Fibroblast of the conjunctiva (primary cell): ENCODE data around the gene SPINK1.
A peak's percentile ranks its signal among the peaks of the same experiment; 100 is the strongest.
"Not testable (repeated sequence)": the region's sequence is repeated elsewhere in the genome, so short reads cannot be mapped to it uniquely, and the experiment has no call there.

Experiments
- DNase-seq: peaks from one replicate; pipeline ENCODE4 v3.0.0-alpha.2; 2010; ENCODE audit warnings: low read depth

Gene SPINK1

DNA sequence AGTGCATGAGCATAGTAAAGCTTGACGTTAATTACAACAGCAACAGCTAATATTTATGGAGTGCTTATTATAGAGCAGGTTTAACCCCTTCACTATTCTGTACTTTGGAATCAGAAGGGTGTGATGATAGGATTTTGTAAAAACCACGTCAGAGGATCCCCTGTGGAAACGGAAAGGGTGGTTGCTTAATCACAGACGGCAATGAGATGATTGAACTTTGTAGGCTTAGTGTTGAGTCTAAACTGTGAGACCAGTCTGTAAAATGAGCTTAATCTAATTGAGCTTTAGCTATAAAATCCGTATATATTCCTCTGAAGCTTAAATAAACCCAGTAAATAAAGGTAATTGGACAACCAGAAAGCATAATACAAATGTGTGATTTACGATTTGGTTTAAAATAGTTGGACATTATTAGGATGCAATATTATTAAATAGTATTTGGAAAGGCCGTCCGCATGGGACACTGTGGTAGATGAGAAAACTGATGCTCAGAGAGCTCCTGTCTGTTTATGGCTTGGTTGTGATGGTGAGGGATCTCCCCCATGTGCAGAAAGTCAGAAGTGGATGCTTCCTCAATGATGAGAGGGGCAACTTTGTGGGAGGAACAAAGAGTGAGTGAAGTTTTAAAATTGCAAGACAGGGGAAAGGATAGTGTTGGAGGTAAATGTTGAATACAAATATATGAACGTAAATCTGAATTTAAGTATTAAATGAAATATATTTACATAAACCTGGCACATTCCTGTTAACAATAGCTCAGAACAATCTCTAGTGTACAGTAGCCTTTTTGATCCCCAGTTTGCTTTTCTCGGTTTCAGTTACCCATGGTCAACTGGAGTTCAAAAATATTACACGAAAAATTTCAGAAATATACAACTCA lies 23.7 kb upstream of the SPINK1 start:
- no peak for DNase-seq

GRCh38 chr5:147854331-147854730 lies 22.9 kb upstream of the SPINK1 start:
- no peak for DNase-seq

DNA sequence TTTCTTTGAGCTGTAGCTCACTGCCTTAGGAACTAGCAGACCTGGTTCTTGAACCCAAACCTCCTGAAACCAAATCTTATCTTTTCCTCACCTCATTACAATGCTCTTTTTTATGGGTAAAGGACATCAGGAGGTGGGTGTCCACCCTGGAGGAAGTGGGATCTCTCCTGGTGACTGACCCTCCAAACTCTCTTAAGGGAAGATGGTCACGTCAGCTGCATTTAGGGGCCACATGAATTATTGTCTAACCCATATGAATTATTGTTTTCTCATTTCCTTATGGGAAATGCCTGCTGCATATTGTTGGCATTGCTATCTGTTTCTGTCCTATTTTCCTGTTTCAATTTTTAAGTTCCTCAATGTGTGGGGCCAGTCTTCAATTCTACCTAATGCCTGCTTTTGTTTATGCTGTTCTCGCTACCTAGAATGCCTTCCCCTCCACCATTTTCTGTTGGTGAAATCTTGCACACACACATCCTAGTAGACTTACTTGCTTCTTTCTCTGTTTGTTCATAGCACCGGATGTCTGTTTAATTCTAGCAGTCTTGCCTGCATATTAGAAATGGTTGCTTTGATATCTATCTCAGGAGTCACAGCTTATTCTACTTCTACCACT lies 22.0 kb upstream of the SPINK1 start:
- no peak for DNase-seq

DNA sequence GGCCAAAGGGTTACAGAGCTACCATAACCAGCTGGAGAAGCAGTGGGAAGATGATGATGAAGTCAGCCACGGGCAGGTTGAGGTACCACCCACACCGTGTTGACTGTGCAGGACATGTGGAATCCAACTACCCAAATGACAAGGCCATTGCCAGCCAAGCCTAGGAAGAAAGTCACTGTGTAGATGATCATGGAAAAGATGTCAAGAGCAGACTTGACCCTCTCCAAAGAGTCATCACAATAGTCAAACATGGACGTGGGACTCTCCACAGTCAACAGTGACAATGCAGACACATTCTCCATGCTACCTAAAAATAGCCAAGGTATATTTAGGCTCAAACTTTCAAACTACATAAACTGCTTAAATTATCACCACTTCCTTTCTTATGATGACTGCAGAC lies 20.9 kb upstream of the SPINK1 start:
- no peak for DNase-seq

- DNase-seq, result no peak
These were observed 20.1 kb upstream of the SPINK1 start for GRCh38 chr5:147851578-147851977.

DNA sequence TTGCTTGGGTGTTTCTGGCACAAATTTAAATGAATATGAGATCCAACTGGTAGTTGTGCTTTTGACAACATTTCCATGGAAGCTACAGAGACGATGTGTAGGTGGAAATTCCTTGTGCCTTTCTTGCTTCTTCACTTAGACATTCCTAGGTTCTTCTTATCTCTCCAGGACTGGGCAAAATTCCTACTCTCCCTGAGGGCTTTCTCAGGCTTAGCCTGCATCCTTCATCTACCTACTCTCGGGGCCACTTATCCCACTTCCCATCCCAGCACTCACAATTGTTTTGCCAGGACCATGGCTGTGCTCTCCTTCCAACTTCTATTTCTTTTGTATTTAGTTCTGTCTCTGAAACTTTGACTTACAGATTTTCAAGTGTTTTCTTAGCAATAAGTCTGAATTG lies 17.8 kb upstream of the SPINK1 start:
- DNase-seq, result no peak

DNA sequence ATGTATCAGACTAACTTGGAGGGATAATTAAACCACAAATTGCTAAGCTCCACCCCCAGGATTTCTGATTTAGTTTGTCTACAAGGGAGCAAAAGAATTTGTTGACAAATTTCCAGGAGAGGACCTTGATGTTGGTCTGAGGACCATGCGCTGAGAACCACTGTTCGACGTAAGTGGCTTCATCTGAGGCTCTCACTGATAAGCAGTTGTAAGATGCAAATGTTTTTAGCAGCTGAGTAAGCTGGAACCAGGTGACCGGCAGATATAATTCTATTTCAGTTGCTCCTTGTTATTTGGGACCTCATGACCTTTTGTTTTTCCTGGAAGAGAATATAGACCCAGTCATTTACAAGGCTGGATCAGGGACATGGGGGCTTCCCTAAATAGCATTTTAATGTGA lies 14.1 kb upstream of the SPINK1 start:
- DNase-seq, result no peak

DNA sequence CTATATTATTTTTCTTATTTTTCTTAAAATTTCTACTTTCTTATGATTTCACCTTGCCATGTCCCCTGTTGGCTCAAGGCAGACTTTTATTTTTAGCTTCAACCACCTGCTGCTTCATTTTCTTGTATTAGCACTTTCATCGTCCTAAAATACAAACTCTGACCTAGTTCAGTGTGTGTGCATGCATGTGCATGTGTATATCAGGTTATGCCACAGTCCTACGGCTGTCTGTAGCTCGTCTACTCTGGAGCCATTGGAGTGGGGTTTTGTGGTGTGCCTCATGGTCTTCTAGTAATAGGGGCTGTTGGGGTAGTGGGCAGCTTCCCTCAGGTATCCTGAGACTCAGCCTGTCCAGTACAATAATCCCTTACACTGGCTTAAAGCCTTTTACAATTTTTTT lies 13.4 kb upstream of the SPINK1 start:
- DNase-seq, result no peak

GRCh38 chr5:147842869-147843268 lies 11.4 kb upstream of the SPINK1 start:
- no peak for DNase-seq

DNA sequence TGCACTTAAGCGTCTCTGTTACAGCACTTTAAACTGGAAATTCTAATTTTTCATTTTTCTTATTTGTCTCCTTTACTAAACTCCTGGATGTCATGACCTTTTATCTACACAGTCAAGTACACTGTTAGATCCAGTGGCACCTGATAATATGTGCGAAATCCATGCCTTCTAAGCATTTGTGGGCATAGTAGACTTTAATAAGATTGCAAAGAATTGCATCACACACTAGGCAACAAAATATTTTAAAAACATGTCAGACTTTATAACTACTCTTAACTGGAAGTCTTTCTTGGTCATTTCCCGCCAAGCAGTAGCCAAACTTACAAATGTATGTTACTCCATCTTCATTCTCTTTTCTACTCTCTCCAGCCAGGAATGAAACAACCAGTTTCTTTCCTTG lies 5.0 kb upstream of the SPINK1 start:
- no peak for DNase-seq

DNA sequence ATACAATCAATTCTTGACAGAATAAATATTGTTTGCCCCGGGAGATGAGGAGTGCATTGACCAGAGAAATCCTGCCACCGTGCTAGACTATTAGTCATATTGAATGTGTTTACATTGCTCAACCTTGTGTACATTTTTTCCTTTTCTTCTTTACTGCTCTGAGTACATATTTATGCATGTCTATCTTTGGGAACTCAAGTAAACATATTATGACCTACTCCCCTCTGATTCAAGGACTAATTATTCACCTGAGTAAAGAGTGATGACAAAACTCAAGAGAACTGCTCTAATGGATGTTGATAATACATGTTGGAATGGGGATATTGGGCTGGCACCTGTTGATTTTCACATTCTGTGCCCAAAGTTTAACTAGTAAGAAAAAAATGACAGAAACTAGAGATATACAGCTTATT lies 3.9 kb upstream of the SPINK1 start:
- no peak for DNase-seq

GRCh38 chr5:147832541-147832940 lies 1.1 kb upstream of the SPINK1 start:
- DNase-seq, result no peak

- peak; percentile 12 for DNase-seq
These were observed 1.4 kb downstream of the SPINK1 start for GRCh38 chr5:147830035-147830434.

- DNase-seq, result not testable (repeated sequence)
These were observed 4.5 kb downstream of the SPINK1 start for GRCh38 chr5:147827017-147827416.

- DNase-seq, result no peak
These were observed 5.1 kb downstream of the SPINK1 start for GRCh38 chr5:147826361-147826760.

- peak; percentile 68 for DNase-seq
These were observed 8.6 kb downstream of the SPINK1 start for GRCh38 chr5:147822686-147823491.

- DNase-seq, result not testable (repeated sequence)
These were observed 9.2 kb downstream of the SPINK1 start for GRCh38 chr5:147822222-147822621.

DNA sequence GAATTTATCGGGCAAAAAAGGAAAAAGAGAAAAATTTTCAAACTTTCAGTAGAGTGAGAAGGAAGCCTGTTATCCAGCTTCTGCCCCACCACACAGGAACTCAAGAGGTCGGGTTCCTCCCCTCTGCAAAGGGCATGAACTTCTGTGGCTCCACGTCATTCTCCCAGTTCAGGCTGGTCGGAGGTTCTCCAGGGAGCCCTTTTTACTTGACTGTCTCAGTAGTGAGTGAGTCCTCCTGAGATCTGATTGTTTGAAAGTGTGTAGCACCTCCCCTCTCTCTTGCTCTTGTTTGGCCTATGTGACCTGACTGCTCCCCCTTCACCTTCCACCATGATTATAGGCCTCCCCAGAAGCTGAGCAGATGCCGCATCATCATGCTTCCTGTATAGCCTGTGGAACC lies 9.7 kb downstream of the SPINK1 start:
- no peak for DNase-seq

- DNase-seq, result no peak
These were observed 12.2 kb downstream of the SPINK1 start for GRCh38 chr5:147819261-147819770.

GRCh38 chr5:147818290-147818689 lies 13.2 kb downstream of the SPINK1 start:
- no peak for DNase-seq

GRCh38 chr5:147813696-147814095 lies 17.8 kb downstream of the SPINK1 start:
- no peak for DNase-seq

DNA sequence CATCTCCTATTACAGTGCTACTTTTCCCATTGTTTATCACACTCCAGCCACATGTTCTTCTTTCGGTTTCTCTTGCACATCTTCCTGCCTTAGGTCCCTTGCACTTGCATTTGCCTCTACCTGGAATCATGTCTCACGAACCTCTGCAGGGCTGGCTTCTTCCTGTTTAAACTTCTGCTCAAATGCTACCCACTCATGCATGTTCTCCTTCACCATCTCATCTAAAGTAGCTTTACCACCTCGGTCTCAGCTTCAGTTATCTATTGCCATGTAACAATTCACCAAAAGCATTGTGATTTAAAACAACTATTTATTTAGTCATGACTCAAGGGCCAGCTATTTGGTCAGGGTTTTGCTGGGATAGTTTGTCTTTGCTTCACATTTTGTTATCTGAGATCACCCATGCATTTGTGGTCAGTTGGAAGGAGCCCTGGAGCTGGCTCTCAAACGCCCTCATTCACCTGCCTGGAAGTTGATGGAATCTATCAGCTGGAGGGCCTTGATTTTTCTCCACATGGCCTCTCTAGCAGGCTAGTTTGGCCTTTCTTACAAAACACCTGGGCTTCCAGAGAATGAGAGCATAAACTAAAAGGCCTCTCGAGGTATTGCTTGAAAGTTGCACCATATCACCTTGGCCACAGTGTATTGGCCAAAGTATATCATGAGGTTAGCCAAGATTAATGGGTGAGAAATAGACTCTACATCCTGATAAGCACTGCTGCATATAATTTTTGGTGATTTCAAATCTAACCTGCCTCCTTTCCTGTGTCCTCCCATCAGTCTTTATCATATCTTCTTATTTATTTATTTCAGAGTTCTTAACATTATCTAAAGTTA lies 21.4 kb downstream of the SPINK1 start:
- no peak for DNase-seq
